ENCODE measurements around the gene DIS3L2. TPM values are rescaled to one million over a fixed set of nuclear protein-coding genes. Genes with fewer than 3 reads are reported as not detected.

DIS3L2 gene
- total and polyA plus RNA-seq, 12 donors: 20.0 to 54.7 (median 30.5) TPM

DNA sequence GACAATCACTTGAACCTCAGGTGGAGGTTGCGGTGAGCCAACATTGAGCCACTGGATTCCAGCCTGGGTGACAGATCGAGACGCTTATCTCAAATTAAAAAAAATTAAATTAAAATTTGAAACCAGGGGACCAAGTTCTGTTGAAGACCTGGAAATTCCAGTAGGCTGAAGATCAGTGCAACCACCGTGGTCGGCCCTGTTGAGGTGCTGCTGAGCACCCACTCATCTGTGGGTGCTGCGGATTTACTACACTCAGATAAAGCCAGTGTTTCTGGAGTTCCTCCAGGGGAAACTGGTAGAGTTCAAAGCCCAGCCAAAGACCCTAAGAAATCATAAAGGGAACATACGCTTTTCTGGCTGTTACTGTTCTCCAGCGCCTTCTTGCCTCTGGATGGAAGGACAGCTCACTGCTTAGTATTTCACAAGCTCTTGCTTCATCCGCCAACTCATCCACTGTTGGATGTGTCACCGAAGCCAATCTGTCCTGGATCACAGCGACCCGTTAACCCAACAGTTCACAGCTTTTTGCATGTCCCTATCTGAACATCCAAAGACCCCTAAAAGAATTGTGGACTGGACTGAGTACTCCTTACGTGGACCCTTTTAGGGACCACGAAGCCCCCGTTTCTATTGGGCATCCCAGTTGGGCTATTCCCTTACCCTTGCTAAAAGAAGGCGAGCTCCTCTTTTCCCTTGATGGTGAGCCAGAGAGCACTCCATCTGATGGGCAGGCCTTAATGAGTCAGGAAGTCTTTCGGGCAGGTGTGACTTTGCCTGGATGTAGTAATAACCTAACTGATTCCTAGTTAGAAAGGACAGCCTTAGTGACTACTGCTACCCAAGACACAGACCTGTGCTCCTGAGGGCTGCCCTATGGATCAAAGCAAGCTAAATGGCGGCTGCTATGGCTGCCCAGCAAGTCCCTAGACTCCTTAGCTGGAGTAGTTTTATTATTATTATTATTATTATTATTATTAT is 411.0 kb downstream of the DIS3L2 start:
- Histone ChIP-seq H3K36me3 (replicated peaks in 1 of 2) (no peaks in the 10 kb centered on the region), H3K9me3 (replicated peaks in 1 of 3) (no peaks in the 10 kb centered on the region), H3K27me3 (no peaks in the 10 kb centered on the region), H3K27ac (no peak overlapping the region), H3K4me3 (no peak overlapping the region), H3K4me1 (replicated peaks in 1 of 2) (no peaks in the 10 kb centered on the region)
- WGBS, 4 donors: 85 to 91% (median 86%) methylated on average over 18 of the region's 18 CpGs
- intact Hi-C loops (cut with DNase I): no loop called here
- no peak for TF ChIP-seq POLR2A (IDR thresholded peaks at IDR 0.05)
- TF ChIP-seq, protein P1, sequence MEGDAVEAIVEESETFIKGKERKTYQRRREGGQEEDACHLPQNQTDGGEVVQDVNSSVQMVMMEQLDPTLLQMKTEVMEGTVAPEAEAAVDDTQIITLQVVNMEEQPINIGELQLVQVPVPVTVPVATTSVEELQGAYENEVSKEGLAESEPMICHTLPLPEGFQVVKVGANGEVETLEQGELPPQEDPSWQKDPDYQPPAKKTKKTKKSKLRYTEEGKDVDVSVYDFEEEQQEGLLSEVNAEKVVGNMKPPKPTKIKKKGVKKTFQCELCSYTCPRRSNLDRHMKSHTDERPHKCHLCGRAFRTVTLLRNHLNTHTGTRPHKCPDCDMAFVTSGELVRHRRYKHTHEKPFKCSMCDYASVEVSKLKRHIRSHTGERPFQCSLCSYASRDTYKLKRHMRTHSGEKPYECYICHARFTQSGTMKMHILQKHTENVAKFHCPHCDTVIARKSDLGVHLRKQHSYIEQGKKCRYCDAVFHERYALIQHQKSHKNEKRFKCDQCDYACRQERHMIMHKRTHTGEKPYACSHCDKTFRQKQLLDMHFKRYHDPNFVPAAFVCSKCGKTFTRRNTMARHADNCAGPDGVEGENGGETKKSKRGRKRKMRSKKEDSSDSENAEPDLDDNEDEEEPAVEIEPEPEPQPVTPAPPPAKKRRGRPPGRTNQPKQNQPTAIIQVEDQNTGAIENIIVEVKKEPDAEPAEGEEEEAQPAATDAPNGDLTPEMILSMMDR (IDR thresholded peaks at IDR 0.05): no peak
- DNase-seq: peak in 1 of 7 donors; percentile 13

DNA sequence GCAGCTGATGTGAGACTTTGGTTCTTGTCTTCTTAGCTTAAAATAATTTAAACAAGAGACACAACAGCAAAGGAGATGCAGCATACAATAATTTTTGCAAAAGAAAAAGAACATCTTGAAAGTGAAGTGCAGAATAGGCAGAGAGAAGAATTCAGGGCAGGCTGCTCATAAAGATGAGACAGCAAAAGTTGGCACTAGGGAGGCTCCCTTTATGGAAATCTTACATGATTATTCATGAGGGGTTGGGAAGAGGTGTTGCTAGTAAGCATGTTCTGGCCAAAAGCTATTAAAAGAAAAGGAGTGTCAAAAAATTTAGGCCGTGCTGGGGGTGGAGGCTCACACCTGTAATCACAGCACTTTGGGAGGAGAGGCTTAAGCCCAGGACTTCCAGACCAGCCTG is 412.8 kb downstream of the DIS3L2 start:
- H3K27me3 ChIP-seq: no peaks in the 10 kb centered on the region
- no peaks in the 10 kb centered on the region for H3K36me3 ChIP-seq (replicated peaks in 1 of 2)
- no peak overlapping the region for H3K4me3 ChIP-seq
- WGBS, 4 donors: 37 to 95% (median 74%) methylated on average over 1 of the region's 1 CpG
- no peak overlapping the region for H3K27ac ChIP-seq
- no peaks in the 10 kb centered on the region for H3K9me3 ChIP-seq (replicated peaks in 1 of 3)
- intact Hi-C loops (cut with DNase I): no loop called here
- TF ChIP-seq, protein P1 (IDR thresholded peaks at IDR 0.05): no peak
- no peak for TF ChIP-seq POLR2A (IDR thresholded peaks at IDR 0.05)
- DNase-seq: no peak
- no peaks in the 10 kb centered on the region for H3K4me1 ChIP-seq (replicated peaks in 1 of 2)

DNA sequence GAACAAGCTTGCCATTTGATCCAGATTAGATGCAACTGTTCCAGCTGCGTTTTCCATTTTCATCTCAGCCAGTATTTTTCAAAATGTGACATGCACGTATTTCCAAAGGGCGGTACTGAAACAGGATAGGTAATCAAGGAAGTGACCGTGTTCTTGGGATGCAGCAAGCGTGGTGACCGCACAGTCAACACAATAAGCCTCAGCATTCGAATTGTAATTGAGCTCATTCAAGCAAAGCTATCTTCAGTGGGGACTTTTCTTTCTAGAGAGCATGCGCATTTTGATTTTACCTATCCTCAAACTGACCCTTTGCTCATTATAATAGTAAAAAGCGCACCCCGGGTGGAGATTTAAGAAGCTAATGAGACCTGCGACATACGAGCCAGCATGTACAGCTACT is 413.7 kb downstream of the DIS3L2 start:
- no peaks in the 10 kb centered on the region for H3K9me3 ChIP-seq (replicated peaks in 1 of 3)
- intact Hi-C loops (cut with DNase I): no loop called here
- H3K4me3 ChIP-seq: no peak overlapping the region
- DNase-seq: no peak
- H3K27me3 ChIP-seq: no peaks in the 10 kb centered on the region
- H3K4me1 ChIP-seq (replicated peaks in 1 of 2): no peaks in the 10 kb centered on the region
- TF ChIP-seq, protein P1 (IDR thresholded peaks at IDR 0.05): no peak
- TF ChIP-seq POLR2A (IDR thresholded peaks at IDR 0.05): no peak
- H3K36me3 ChIP-seq (replicated peaks in 1 of 2): no peaks in the 10 kb centered on the region
- WGBS, 4 donors: 75 to 78% (median 78%) methylated on average over 12 of the region's 12 CpGs
- no peak overlapping the region for H3K27ac ChIP-seq

DNA sequence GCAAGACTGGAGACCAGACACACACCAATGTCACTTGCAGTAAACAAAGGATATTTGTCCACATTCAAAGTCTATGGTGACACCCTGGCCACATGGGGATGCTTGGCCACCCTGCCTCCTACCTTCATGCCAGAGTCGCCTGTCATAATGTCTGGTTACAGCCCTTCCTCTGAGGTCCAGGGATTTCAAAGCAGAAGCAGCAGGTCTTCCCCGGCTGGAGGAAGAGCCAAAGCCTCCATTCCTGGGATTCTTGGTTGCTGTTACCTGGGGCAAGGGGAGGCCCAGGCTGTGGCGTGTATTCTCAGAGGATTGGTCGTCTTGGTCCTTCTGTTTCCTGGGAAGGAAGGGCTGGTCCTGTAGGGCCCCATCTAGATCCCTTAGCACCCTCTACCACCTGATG is 414.7 kb downstream of the DIS3L2 start:
- no peak for DNase-seq
- Histone ChIP-seq H3K36me3 (replicated peaks in 1 of 2) (no peaks in the 10 kb centered on the region), H3K4me1 (replicated peaks in 1 of 2) (no peaks in the 10 kb centered on the region), H3K27ac (no peak overlapping the region), H3K4me3 (no peak overlapping the region), H3K27me3 (no peaks in the 10 kb centered on the region), H3K9me3 (replicated peaks in 1 of 3) (no peaks in the 10 kb centered on the region)
- WGBS, 4 donors: 71 to 80% (median 74%) methylated on average over 3 to 4 of the region's 4 CpGs
- intact Hi-C loops (cut with DNase I): no loop called here
- TF ChIP-seq, protein P1 (IDR thresholded peaks at IDR 0.05): no peak
- TF ChIP-seq POLR2A (IDR thresholded peaks at IDR 0.05): no peak
